SU-DHL-6 (cell line): ENCODE measurements around the gene AP5Z1.
"Not testable (repeated sequence)": the region's sequence is repeated elsewhere in the genome, so short reads cannot be mapped to it uniquely, and the experiment has no call there.

Experiments
- H2AFZ ChIP-seq: fragments of 200-600 bp; sonication (generic); 2 replicates; pipeline ENCODE4 v1.6.1; 2014; ENCODE audit warnings: low read depth, mild to moderate bottlenecking, moderate library complexity, mixed read lengths, antibody characterized with exemption, low read length; ENCODE audit not compliant: severe bottlenecking
- H3F3A ChIP-seq: fragments of 200-600 bp; shearing (Covaris generic); 2 replicates; pipeline ENCODE4 v1.6.0; 2016; ENCODE audit warnings: antibody characterized with exemption, mild to moderate bottlenecking; ENCODE audit not compliant: insufficient read depth
- H3K27ac ChIP-seq: fragments of 200-600 bp; sonication (generic); 2 replicates; pipeline ENCODE4 v1.5.1; 2016; ENCODE audit warnings: low read depth, mild to moderate bottlenecking, low read length, moderate library complexity, mixed read lengths
- H3K27me3 ChIP-seq: fragments of 200-600 bp; sonication (generic), shearing (Covaris generic); 2 replicates; pipeline ENCODE4 v1.6.0; 2014; ENCODE audit warnings: mild to moderate bottlenecking, low read length
- H3K36me3 ChIP-seq: fragments of 200-600 bp; sonication (generic); 2 replicates; pipeline ENCODE4 v1.6.1; 2014; ENCODE audit warnings: mild to moderate bottlenecking, low read length, mixed read lengths
- H3K4me2 ChIP-seq: fragments of 300-600, 200-600 bp; shearing (Covaris generic), sonication (generic); 2 replicates; pipeline ENCODE4 v1.6.0; 2014; ENCODE audit warnings: low read length, low read depth, mild to moderate bottlenecking; ENCODE audit not compliant: poor library complexity, severe bottlenecking
- H3K4me3 ChIP-seq: fragments of 200-600 bp; sonication (generic); 2 replicates; pipeline ENCODE4 v1.5.1; 2014; ENCODE audit warnings: antibody characterized with exemption, low read length, mild to moderate bottlenecking, mixed read lengths; ENCODE audit not compliant: insufficient read depth, poor library complexity, severe bottlenecking
- H3K79me2 ChIP-seq: fragments of 200-600 bp; sonication (generic); 2 replicates; pipeline ENCODE4 v1.6.1; 2014; ENCODE audit warnings: mild to moderate bottlenecking, low read length, moderate library complexity; ENCODE audit not compliant: insufficient read depth
- H3K9ac ChIP-seq: fragments of 200-600 bp; sonication (generic); 2 replicates; pipeline ENCODE4 v1.7.0; 2014; ENCODE audit warnings: mild to moderate bottlenecking, low read length
- H3K9me2 ChIP-seq: fragments of 200-600 bp; sonication (generic); replicated peaks from 2 replicates; pipeline ENCODE4 v1.6.1; 2014; ENCODE audit warnings: low read length; ENCODE audit not compliant: insufficient read depth
- H3K9me3 ChIP-seq: fragments of 200-600 bp; sonication (generic); 2 replicates; pipeline ENCODE4 v1.6.1; 2014; ENCODE audit warnings: low read length, mixed read lengths; ENCODE audit not compliant: insufficient read depth
- H4K20me1 ChIP-seq: fragments of 200-600 bp; sonication (generic); 2 replicates; pipeline ENCODE4 v1.6.1; 2014; ENCODE audit warnings: low read depth, mild to moderate bottlenecking, antibody characterized with exemption, low read length, moderate library complexity, mixed read lengths
- EZH2phosphoT487 ChIP-seq: fragments of 200-600 bp; sonication (generic), shearing (Covaris generic); conservative IDR thresholded peaks from 2 replicates; pipeline ENCODE4 v1.6.1; 2018; ENCODE audit warnings: mild to moderate bottlenecking, antibody characterized with exemption, low read length, moderate library complexity, mixed read lengths
- TF ChIP-seq, protein P1 (sequence below): fragments of 200-600 bp; sonication (generic); IDR thresholded peaks from one replicate; pipeline ENCODE4 v1.5.1; 2017; ENCODE audit warnings: antibody characterized with exemption, mild to moderate bottlenecking, low read length, moderate library complexity; ENCODE audit not compliant: insufficient read depth, poor library complexity, severe bottlenecking

AP5Z1 gene

DNA sequence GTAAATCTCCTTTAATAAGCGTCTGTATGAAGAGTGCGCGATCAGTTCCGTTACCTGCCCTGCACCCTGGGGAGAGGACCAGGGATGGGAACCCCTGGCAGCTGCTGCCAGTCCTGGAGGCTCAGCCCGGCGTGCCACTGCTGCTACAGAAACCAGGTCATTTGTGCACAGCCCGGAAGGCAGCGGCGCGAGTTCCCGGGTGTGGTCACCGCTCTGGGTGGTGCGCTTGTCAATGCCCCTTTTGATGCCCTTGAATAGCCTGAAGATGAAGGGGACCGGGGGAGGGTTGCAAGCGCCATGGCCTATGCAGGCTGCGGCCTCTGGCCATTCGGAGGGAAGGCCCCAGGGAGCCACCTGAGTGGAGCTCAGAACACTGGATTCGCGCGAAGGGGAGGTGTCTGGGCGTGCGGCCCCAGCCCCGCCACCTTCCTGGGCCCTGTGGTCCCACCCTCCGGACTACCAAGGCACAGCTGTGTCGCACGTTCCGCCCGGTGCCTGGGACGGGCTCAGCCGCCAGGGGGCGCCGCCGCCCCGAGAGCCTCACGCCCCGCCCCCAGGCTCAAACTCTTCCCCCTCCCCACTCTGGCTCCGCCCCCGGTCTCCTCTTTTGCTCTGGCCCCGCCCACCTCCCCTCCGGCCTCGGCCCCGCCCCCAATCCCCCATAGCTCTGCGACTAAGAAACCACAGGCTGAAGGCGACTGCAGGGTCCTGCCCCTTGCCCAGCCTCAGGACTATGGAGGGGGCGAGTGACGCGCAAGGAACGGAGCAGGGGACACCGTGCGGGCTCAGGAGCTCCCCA lies 16.5 kb downstream of the AP5Z1 start:
- Histone ChIP-seq H3K9me3 (no peaks in the 10 kb centered on the region), H3K79me2 (no peaks in the 10 kb centered on the region)

DNA sequence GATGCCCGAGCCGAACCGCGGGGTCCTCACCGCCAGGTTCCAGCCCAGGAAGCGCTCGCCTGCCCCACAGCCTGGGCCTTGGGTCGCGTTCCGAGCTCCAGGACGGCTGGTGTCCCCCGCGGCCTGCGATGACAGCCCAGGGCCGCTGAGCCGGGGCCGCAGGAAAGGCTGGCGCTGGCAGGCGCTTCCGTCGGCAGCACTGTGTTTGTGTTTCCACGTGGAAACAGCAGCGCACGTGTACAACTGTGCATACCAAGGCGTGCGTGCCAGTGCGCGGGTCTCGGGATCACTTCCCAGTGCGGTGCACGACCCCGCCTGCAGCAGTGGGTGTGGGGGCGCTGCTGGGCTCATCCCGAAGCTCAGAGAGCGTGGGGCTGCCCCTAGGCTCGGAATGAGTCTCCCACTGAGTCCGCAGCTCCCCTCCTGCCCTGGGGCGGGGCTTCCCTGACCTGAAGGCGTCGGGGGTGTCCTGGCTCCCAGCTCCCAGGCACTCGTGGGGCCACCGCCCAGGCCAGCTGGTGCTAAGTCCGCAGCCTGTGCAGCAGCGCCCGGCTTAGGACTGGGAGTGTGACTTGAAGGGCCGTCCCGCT lies 17.2 kb downstream of the AP5Z1 start:
- H3K79me2 ChIP-seq = no peaks in the 10 kb centered on the region
- H3K9me2 ChIP-seq = no peaks in the 10 kb centered on the region
- TF ChIP-seq, protein P1, sequence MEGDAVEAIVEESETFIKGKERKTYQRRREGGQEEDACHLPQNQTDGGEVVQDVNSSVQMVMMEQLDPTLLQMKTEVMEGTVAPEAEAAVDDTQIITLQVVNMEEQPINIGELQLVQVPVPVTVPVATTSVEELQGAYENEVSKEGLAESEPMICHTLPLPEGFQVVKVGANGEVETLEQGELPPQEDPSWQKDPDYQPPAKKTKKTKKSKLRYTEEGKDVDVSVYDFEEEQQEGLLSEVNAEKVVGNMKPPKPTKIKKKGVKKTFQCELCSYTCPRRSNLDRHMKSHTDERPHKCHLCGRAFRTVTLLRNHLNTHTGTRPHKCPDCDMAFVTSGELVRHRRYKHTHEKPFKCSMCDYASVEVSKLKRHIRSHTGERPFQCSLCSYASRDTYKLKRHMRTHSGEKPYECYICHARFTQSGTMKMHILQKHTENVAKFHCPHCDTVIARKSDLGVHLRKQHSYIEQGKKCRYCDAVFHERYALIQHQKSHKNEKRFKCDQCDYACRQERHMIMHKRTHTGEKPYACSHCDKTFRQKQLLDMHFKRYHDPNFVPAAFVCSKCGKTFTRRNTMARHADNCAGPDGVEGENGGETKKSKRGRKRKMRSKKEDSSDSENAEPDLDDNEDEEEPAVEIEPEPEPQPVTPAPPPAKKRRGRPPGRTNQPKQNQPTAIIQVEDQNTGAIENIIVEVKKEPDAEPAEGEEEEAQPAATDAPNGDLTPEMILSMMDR = no peak
- no peak for TF ChIP-seq EZH2phosphoT487
- no peak overlapping the region for H3K9ac ChIP-seq
- H3K4me3 ChIP-seq = no peak overlapping the region
- no peaks in the 10 kb centered on the region for H3K9me3 ChIP-seq
- H3K36me3 ChIP-seq = no peaks in the 10 kb centered on the region
- no peak overlapping the region for H2AFZ ChIP-seq
- H3K27me3 ChIP-seq = no peaks in the 10 kb centered on the region
- H3K4me2 ChIP-seq = no peak overlapping the region
- no peaks in the 10 kb centered on the region for H4K20me1 ChIP-seq
- H3K27ac ChIP-seq = no peak overlapping the region
- no peaks in the 10 kb centered on the region for H3F3A ChIP-seq

More for the DNA sequence above, 16.5 kb downstream of the AP5Z1 start:
- no peaks in the 10 kb centered on the region for H3F3A ChIP-seq
- H3K4me3 ChIP-seq = no peak overlapping the region
- no peaks in the 10 kb centered on the region for H3K27me3 ChIP-seq
- H3K36me3 ChIP-seq = no peaks in the 10 kb centered on the region
- no peak overlapping the region for H3K9ac ChIP-seq
- H3K9me2 ChIP-seq = no peaks in the 10 kb centered on the region
- no peak overlapping the region for H3K4me2 ChIP-seq
- no peak for TF ChIP-seq EZH2phosphoT487
- TF ChIP-seq, protein P1 = no peak
- H4K20me1 ChIP-seq = no peaks in the 10 kb centered on the region
- H3K27ac ChIP-seq = no peak overlapping the region
- no peak overlapping the region for H2AFZ ChIP-seq

DNA sequence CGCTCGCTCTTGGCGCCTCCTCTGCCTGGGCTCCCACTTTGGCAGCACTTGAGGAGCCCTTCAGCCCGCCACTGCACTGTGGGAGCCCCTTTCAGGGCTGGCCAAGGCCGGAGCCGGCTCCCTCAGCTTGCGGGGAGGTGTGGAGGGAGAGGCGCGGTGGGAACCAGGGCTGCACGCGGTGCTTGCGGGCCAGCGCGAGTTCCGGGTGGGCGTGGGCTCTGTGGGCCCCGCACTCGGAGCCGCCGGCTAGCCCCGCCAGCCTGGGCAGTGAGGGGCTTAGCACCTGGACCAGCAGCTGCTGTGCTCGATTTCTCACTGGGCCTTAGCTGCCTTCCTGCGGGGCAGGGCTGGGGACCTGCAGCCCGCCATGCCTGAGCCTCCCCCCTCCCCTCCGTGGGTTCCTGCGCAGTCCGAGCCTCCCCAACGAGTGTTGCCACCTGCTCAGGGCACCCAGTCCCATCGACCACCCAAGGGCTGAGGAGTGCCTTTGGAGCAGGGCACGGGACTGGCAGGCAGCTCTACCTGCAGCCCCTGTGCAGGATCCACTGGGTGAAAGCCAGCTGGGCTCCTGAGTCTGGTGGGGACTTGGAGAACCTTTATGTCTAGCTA lies 18.1 kb downstream of the AP5Z1 start:
- H3K27ac ChIP-seq, H3K79me2 ChIP-seq, H4K20me1 ChIP-seq, H3K9me3 ChIP-seq, H3K27me3 ChIP-seq, H3K9me2 ChIP-seq, H3K36me3 ChIP-seq, H3K4me3 ChIP-seq, H2AFZ ChIP-seq, H3K4me2 ChIP-seq, H3K9ac ChIP-seq, H3F3A ChIP-seq: not testable (repeated sequence)

DNA sequence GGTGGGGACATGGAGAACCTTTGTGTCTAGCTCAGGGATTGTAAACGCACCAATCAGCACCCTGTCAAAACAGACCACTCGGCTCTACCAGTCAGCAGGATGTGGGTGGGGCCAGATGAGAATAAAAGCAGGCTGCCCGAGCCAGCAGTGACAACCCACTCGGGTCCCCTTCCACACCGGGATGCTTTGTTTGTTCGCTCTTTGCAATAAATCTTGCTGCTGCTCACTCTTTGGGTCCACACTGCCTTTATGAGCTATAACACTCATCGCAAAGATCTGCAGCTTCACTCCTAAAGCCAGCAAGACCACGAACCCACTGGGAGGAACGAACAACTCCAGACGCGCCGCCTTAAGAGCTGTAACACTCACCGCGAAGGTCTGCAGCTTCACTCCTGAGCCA lies 18.7 kb downstream of the AP5Z1 start:
- H2AFZ ChIP-seq, H3F3A ChIP-seq, H3K79me2 ChIP-seq, H3K4me3 ChIP-seq, H3K4me2 ChIP-seq, H3K9me2 ChIP-seq, H3K36me3 ChIP-seq, H3K9me3 ChIP-seq, H3K27me3 ChIP-seq, H4K20me1 ChIP-seq, H3K27ac ChIP-seq, H3K9ac ChIP-seq: not testable (repeated sequence)
